GM23248 (cell line): Measurements from ENCODE around the gene NR3C2. TPM values are rescaled to one million over a fixed set of nuclear protein-coding genes. Genes with fewer than 3 reads are reported as not detected.

ENCODE experiments used
- DNase-seq: peaks from one replicate; pipeline ENCODE4 v3.0.0-alpha.2; 2015
- H2AFZ ChIP-seq: fragments of 200-600 bp; sonication (generic); 2 replicates; pipeline ENCODE4 v1.6.1; 2016; ENCODE audit warnings: antibody characterized with exemption
- H3F3A ChIP-seq: fragments of 200-600 bp; sonication (generic); 2 replicates; pipeline ENCODE4 v1.6.1; 2016; ENCODE audit warnings: mild to moderate bottlenecking, antibody characterized with exemption, mixed run types; ENCODE audit not compliant: insufficient read depth
- H3K27ac ChIP-seq: fragments of 200-600 bp; sonication (generic); 2 replicates; pipeline ENCODE4 v1.5.1; 2016; ENCODE audit warnings: mild to moderate bottlenecking
- H3K27me3 ChIP-seq: fragments of 200-600 bp; sonication (generic); replicated peaks from 2 replicates; pipeline ENCODE4 v1.6.1; 2016; ENCODE audit warnings: mild to moderate bottlenecking; ENCODE audit not compliant: insufficient read depth
- H3K36me3 ChIP-seq: fragments of 200-600 bp; sonication (generic); 2 replicates; pipeline ENCODE4 v1.6.1; 2016; ENCODE audit warnings: low read depth, mild to moderate bottlenecking
- H3K4me1 ChIP-seq: fragments of 200-600 bp; sonication (generic); 2 replicates; pipeline ENCODE4 v1.6.1; 2016; ENCODE audit warnings: mild to moderate bottlenecking; ENCODE audit not compliant: insufficient read depth
- H3K4me2 ChIP-seq: fragments of 200-600 bp; sonication (generic); one replicate; pipeline ENCODE4 v1.6.1; 2016; ENCODE audit warnings: mild to moderate bottlenecking; ENCODE audit not compliant: unreplicated experiment
- H3K4me3 ChIP-seq: fragments of 200-600 bp; sonication (generic); 2 replicates; pipeline ENCODE4 v1.5.1; 2016; ENCODE audit warnings: mild to moderate bottlenecking
- H3K79me2 ChIP-seq: fragments of 200-600 bp; sonication (generic); 2 replicates; pipeline ENCODE4 v1.6.1; 2016; ENCODE audit warnings: mild to moderate bottlenecking; ENCODE audit not compliant: insufficient read depth
- H3K9ac ChIP-seq: fragments of 200-600 bp; sonication (generic); 2 replicates; pipeline ENCODE4 v1.6.1; 2016; ENCODE audit warnings: mild to moderate bottlenecking
- H3K9me2 ChIP-seq: fragments of 200-600 bp; sonication (generic); 2 replicates; pipeline ENCODE4 v1.6.1; 2016; ENCODE audit warnings: mixed run types, mild to moderate bottlenecking, moderate library complexity; ENCODE audit not compliant: insufficient read depth
- H3K9me3 ChIP-seq: fragments of 200-600 bp; sonication (generic); one replicate; pipeline ENCODE4 v1.6.1; 2017; ENCODE audit warnings: low read depth
- H4K20me1 ChIP-seq: fragments of 200-600 bp; sonication (generic); 2 replicates; pipeline ENCODE4 v1.6.0; 2016; ENCODE audit not compliant: insufficient read depth
- EZH2 ChIP-seq: fragments of 200-600 bp; sonication (generic); IDR thresholded peaks from 2 replicates; pipeline ENCODE4 v1.6.1; 2018; ENCODE audit warnings: antibody characterized with exemption, mild to moderate bottlenecking; ENCODE audit not compliant: insufficient read depth, poor library complexity, severe bottlenecking
- EZH2phosphoT487 ChIP-seq: fragments of 200-600 bp; sonication (generic); IDR thresholded peaks from 2 replicates; pipeline ENCODE4 v1.6.1; 2018; ENCODE audit warnings: antibody characterized with exemption, moderate library complexity, mild to moderate bottlenecking, low read depth; ENCODE audit not compliant: insufficient read depth
- WGBS, 2 experiments: methylation state at CpG; one replicate each; pipeline ENCODE4 v1.1.6; 2015 to 2017; ENCODE audit warnings: low lambda C conversion rate in 2 of 2, low coverage in 1 of 2; ENCODE audit errors: missing lambda C conversion rate in 2 of 2; 5-methylcytosine and 5-hydroxymethylcytosine counted together
- in situ Hi-C: fragments of 300-500 bp; cut with MboI; formaldehyde crosslinking; loops from 2 replicates; pipeline ENCODE4 v1.15.0; 2020
- polyA plus RNA-seq: library from polyadenylated mRNA; unstranded; fragments of >200 nt; fragmentation: Nextera tagmentation; extraction: Ambion mirVana; gene quantifications from 2 replicates; pipeline ENCODE4 v1.2.1, GENCODE V29; 2016
- total RNA-seq: library from RNA; depleted of rRNA; stranded (reverse); fragments of >200 nt; shearing (Covaris generic); gene quantifications from 2 replicates; pipeline ENCODE4 v1.2.3, GENCODE V29; 2014

Gene NR3C2
- total and polyA plus RNA-seq, 2 experiments from 2014 or later, result 0.04 TPM; not detected in 1

- H3K27ac ChIP-seq, result no peak overlapping the region
- in situ Hi-C loops, result no loop called here
Measured at GRCh38 chr4:148079961-148080360, 362.3 kb downstream of the NR3C2 start.

GRCh38 chr4:148078061-148078460 lies 364.2 kb downstream of the NR3C2 start:
- Histone ChIP-seq H3K27me3 (no peaks in the 10 kb centered on the region), H3K79me2 (no peaks in the 10 kb centered on the region), H3K27ac (no peak overlapping the region), H3K9me3 (no peaks in the 10 kb centered on the region), H3K9ac (no peak overlapping the region), H2AFZ (no peak overlapping the region), H4K20me1 (no peaks in the 10 kb centered on the region), H3F3A (no peaks in the 10 kb centered on the region), H3K4me2 (no peak overlapping the region), H3K4me1 (no peaks in the 10 kb centered on the region), H3K9me2 (no peaks in the 10 kb centered on the region), H3K4me3 (no peak overlapping the region), H3K36me3 (peaks cover 15% of the 10 kb centered on the region; the same call in 1 of the 2 replicates)
- TF ChIP-seq EZH2phosphoT487 (no peak), EZH2 (no peak)
- 97% methylated on average over 2 of the region's 2 CpGs for WGBS, 2 experiments
- DNase-seq, result no peak
- in situ Hi-C loops, result no loop called here

More at GRCh38 chr4:148079961-148080360, 362.3 kb downstream of the NR3C2 start:
- Histone ChIP-seq H3K9me2 (no peaks in the 10 kb centered on the region), H3K79me2 (no peaks in the 10 kb centered on the region), H3K9ac (no peak overlapping the region), H3K36me3 (peaks cover 9% of the 10 kb centered on the region; the same call in 1 of the 2 replicates), H4K20me1 (no peaks in the 10 kb centered on the region), H3K4me2 (no peak overlapping the region), H3F3A (no peaks in the 10 kb centered on the region), H3K9me3 (no peaks in the 10 kb centered on the region), H3K4me3 (no peak overlapping the region), H3K27me3 (no peaks in the 10 kb centered on the region), H3K4me1 (no peaks in the 10 kb centered on the region), H2AFZ (no peak overlapping the region)
- no peak for DNase-seq
- no peak for TF ChIP-seq EZH2phosphoT487
- TF ChIP-seq EZH2, result no peak
- WGBS, 2 experiments, result 92 to 94% methylated on average over 7 of the region's 7 CpGs

- Histone ChIP-seq H3K9ac (no peak overlapping the region), H4K20me1 (no peaks in the 10 kb centered on the region), H3K36me3 (peaks cover 15% of the 10 kb centered on the region; the same call in 1 of the 2 replicates), H3K27ac (no peak overlapping the region), H3K79me2 (no peaks in the 10 kb centered on the region), H3F3A (no peaks in the 10 kb centered on the region), H3K9me2 (no peaks in the 10 kb centered on the region), H3K4me1 (no peaks in the 10 kb centered on the region), H3K4me2 (no peak overlapping the region), H3K9me3 (no peaks in the 10 kb centered on the region), H3K4me3 (no peak overlapping the region), H2AFZ (no peak overlapping the region), H3K27me3 (no peaks in the 10 kb centered on the region)
- WGBS, 2 experiments, result 100% methylated on average over 1 of the region's 1 CpG
- in situ Hi-C loops, result no loop called here
- TF ChIP-seq EZH2phosphoT487 (no peak), EZH2 (no peak)
- no peak for DNase-seq
Measured at GRCh38 chr4:148077581-148077980, 364.6 kb downstream of the NR3C2 start.

- Histone ChIP-seq H3K36me3 (peaks cover 15% of the 10 kb centered on the region; the same call in 1 of the 2 replicates), H3K4me1 (no peaks in the 10 kb centered on the region), H3K27me3 (no peaks in the 10 kb centered on the region), H3K9me3 (no peaks in the 10 kb centered on the region), H4K20me1 (no peaks in the 10 kb centered on the region), H2AFZ (no peak overlapping the region), H3K27ac (no peak overlapping the region), H3K9me2 (no peaks in the 10 kb centered on the region), H3K9ac (no peak overlapping the region), H3F3A (no peaks in the 10 kb centered on the region), H3K4me3 (no peak overlapping the region), H3K79me2 (no peaks in the 10 kb centered on the region), H3K4me2 (no peak overlapping the region)
- no peak for DNase-seq
- in situ Hi-C loops, result no loop called here
- no peak for TF ChIP-seq EZH2
- TF ChIP-seq EZH2phosphoT487, result no peak
- 96 to 98% methylated on average over 5 of the region's 5 CpGs for WGBS, 2 experiments
Measured at GRCh38 chr4:148076964-148077363, 365.2 kb downstream of the NR3C2 start.

GRCh38 chr4:148075438-148075837 lies 366.8 kb downstream of the NR3C2 start:
- Histone ChIP-seq H3K9ac (no peak overlapping the region), H3K27me3 (no peaks in the 10 kb centered on the region), H3K4me2 (no peak overlapping the region), H3K79me2 (no peaks in the 10 kb centered on the region), H3K4me3 (no peak overlapping the region), H3K4me1 (no peaks in the 10 kb centered on the region), H3K9me3 (no peaks in the 10 kb centered on the region), H4K20me1 (no peaks in the 10 kb centered on the region), H3F3A (no peaks in the 10 kb centered on the region), H3K27ac (no peak overlapping the region), H2AFZ (no peak overlapping the region), H3K36me3 (peaks cover 15% of the 10 kb centered on the region; the same call in 1 of the 2 replicates), H3K9me2 (no peaks in the 10 kb centered on the region)
- TF ChIP-seq EZH2phosphoT487 (no peak), EZH2 (no peak)
- no peak for DNase-seq
- in situ Hi-C loops, result no loop called here
- WGBS, 2 experiments, result 97 to 100% methylated on average over 3 of the region's 3 CpGs
